Prostate gland (tissue), 2 donors: ENCODE results near the gene TMEM51.

ENCODE experiments used
- POLR2A ChIP-seq: fragments of 450-650 bp; IDR thresholded peaks from one replicate; pipeline ENCODE4 v1.6.1; 2016; ENCODE audit warnings: antibody characterized with exemption, mild to moderate bottlenecking
- POLR2AphosphoS5 ChIP-seq: sonication (generic); formaldehyde crosslinking; IDR thresholded peaks from one replicate; pipeline ENCODE4 v1.6.1; 2017; ENCODE audit warnings: antibody characterized with exemption
- TF ChIP-seq, protein P1 (sequence below), 4 experiments: fragments of 200-600 bp in 2 of 4; fragments of 450-650 bp in 2 of 4; sonication (generic) in 2 of 4; IDR thresholded peaks; 1 replicate in 3 of 4; 2 replicates in 1 of 4; pipeline ENCODE4 v1.5.1; 2016 to 2019; ENCODE audit warnings: antibody characterized with exemption in 4 of 4, mild to moderate bottlenecking in 2 of 4, moderate library complexity in 2 of 4

DNA sequence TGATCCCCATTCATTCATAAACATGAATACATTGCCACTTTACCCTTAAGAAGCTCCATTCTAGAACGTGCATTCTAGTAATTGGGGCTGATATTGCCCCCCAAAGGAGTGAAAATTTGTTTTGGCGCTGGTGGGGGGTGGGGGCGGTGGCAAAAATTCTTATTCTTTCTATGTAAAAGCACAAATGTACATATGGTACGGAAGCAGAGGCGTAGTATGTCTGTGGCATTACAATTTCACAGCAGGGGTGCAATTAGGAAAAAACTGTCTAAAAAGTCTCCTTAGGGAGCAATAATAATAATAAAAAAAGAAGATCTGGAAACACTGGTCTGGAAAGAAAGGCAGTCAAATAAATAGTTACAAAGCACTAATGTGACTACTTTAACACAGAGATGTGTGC, 40.4 kb upstream of the TMEM51 start:
- TF ChIP-seq, protein P1, sequence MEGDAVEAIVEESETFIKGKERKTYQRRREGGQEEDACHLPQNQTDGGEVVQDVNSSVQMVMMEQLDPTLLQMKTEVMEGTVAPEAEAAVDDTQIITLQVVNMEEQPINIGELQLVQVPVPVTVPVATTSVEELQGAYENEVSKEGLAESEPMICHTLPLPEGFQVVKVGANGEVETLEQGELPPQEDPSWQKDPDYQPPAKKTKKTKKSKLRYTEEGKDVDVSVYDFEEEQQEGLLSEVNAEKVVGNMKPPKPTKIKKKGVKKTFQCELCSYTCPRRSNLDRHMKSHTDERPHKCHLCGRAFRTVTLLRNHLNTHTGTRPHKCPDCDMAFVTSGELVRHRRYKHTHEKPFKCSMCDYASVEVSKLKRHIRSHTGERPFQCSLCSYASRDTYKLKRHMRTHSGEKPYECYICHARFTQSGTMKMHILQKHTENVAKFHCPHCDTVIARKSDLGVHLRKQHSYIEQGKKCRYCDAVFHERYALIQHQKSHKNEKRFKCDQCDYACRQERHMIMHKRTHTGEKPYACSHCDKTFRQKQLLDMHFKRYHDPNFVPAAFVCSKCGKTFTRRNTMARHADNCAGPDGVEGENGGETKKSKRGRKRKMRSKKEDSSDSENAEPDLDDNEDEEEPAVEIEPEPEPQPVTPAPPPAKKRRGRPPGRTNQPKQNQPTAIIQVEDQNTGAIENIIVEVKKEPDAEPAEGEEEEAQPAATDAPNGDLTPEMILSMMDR (IDR thresholded peaks at IDR 0.05): no peak
- TF ChIP-seq POLR2A (no peak), POLR2AphosphoS5 (no peak)
